GM08714 (cell line): ENCODE results near the gene GRIN3B.

Experiments used
- H3K4me3 ChIP-seq: fragments of 200-500 bp; sonication (Bioruptor generic); 2 replicates; pipeline ENCODE4 v1.5.1; 2014; ENCODE audit warnings: mild to moderate bottlenecking, low read length, inconsistent platforms
- ZNF274 ChIP-seq: IDR thresholded peaks from 2 replicates; pipeline ENCODE4 v1.6.1; 2012; ENCODE audit warnings: mild to moderate bottlenecking, low read depth, low read length

GRIN3B gene

DNA sequence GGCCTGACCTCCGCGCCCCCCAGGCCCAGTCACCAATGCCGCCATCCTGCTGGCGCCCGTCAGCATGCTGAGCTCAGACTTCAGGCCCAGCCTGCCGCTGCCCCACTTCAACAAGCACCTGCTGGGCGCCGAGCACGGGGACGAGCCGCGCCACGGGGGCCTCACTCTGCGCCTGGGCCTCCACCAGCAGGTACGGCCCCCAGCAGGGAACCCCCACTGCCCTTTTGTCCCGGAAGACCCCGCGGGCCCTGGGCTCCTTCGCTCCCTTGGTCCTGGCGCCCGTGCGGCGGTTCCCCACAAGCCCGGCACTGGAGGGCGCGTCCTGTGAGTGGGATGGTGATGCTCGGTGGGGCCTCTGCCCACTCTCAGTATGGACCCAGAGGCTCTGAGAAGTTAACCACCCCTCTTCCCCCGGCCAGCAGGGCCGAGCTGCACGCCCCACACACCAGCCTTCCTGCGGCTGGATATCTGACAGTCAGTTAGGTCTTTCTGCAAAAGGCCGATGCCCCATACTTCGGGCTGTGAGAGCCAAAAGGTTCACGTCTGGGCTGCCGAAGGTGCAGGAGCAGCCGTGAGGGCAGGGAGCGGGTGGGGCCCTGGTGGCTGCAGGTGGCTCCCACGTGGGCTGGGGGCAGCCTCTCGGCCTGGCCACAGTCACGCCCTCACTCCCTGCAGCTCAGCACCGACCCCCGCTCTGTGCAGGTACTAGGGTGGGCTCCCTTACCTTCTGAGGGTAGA is 8.1 kb upstream of the GRIN3B start:
- H3K4me3 ChIP-seq: no peak overlapping the region
- no peak for TF ChIP-seq ZNF274

DNA sequence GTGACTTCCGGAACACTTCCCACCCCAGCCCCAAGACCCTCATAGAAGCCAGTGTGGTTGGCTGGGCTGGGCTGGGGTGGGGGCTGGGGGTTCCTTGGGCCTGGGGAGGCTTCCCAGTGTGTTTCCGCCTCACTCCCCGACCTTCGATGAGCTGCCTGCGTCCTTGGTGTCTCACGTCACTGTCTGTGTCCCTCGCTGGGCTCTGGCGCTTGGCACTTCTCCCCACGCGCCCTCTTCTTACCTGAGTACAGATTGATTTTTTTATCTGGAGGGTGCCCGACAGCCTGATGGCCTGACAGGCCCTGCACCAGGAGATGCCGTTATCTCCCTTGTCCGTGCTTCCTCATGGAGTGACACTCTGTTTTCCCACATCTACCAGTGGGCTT is 7.6 kb upstream of the GRIN3B start:
- H3K4me3 ChIP-seq: no peak overlapping the region
- no peak for TF ChIP-seq ZNF274

DNA sequence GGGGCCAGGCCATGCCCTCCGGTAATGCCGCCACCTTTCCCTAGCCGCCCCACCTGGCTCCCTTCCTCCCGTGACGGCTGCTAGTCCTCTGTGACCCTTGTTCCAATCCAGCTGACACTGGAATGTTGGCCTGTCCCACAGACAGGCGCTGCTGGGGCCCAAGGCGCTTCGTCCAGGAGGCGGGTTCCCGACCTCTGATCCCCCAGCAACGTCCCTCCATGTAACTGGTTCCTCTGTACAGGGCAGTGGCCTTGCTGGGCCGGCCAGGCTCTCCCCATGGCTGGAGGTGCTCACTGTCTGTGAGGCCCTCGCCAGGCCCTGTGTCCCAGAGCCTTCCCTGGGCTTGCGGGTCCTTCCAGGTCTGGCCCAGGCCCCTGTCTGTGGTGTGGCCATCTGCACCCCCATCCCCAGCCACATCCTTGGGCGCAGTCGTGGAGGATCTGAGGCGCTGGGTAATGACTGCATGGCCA is 6.8 kb upstream of the GRIN3B start:
- no peak overlapping the region for H3K4me3 ChIP-seq
- no peak for TF ChIP-seq ZNF274

GRCh38 chr19:993831-994393 is 6.3 kb upstream of the GRIN3B start:
- TF ChIP-seq ZNF274: no peak
- H3K4me3 ChIP-seq: no peak overlapping the region

DNA sequence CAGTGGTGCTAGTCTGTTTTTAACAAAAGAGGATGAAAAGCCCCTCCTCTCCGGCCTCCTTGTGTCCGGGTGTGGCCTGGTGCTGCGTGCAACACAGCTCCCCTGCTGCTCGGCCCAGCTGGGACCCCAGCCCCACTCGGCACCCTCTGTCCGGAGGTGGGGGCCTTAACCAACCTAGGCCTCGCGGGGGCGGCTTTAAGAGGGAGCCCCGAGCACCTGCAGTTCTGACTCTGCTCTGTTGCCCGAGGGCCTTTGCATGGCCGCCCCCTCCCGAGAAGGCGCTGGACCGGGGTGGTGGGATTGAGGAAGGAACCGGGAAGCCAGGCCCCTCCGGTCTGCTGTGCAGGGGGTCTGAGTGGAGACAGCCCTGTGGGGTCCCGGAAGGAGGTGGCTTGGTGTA is 5.7 kb upstream of the GRIN3B start:
- no peak overlapping the region for H3K4me3 ChIP-seq
- no peak for TF ChIP-seq ZNF274

GRCh38 chr19:995051-995827 is 5.0 kb upstream of the GRIN3B start:
- TF ChIP-seq ZNF274: no peak
- no peak overlapping the region for H3K4me3 ChIP-seq

GRCh38 chr19:996051-996838 is 4.0 kb upstream of the GRIN3B start:
- no peak for TF ChIP-seq ZNF274
- H3K4me3 ChIP-seq: no peak overlapping the region

DNA sequence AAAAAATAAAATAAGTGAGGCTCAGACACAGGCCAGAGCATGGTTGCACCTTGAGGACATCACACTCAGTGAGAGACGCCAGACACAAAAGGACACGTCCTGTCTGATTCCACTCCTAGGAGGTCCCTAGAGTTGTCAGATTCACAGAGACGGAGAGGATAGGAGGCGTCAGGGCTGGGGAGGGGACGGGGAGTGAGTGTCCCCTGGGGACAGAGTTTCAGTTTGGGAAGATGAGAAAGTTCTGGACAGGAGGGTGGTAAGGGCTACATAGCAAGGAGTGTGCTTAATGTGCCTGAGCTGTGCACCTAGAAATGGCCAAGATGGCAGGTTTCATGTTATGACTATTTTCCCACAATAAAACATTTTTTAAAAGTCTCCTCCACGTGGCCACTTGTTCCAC is 2.2 kb upstream of the GRIN3B start:
- no peak for TF ChIP-seq ZNF274

DNA sequence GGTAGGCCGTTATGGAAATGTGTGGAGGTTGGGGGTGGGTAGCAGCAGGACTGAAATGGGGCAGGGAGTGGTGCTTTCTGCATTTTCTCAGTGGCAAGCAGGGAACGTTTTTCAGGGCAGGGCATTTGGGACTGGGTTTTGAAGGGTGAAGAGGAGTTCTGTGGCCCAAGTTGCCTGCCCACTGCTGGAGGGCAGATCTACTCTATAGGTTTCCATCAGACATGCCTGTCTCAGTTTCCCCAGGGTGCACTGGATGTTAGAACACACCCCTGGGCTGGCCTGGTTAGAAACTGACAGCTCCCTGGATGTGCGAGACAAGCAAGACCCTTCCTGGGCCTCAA is 870 bp upstream of the GRIN3B start:
- TF ChIP-seq ZNF274: no peak
- no peak overlapping the region for H3K4me3 ChIP-seq

More for the DNA sequence above, 2.2 kb upstream of the GRIN3B start:
- no peak overlapping the region for H3K4me3 ChIP-seq

- no peak overlapping the region for H3K4me3 ChIP-seq
- TF ChIP-seq ZNF274: no peak
Observed at GRCh38 chr19:1000591-1001537, 645 bp downstream of the GRIN3B start.

DNA sequence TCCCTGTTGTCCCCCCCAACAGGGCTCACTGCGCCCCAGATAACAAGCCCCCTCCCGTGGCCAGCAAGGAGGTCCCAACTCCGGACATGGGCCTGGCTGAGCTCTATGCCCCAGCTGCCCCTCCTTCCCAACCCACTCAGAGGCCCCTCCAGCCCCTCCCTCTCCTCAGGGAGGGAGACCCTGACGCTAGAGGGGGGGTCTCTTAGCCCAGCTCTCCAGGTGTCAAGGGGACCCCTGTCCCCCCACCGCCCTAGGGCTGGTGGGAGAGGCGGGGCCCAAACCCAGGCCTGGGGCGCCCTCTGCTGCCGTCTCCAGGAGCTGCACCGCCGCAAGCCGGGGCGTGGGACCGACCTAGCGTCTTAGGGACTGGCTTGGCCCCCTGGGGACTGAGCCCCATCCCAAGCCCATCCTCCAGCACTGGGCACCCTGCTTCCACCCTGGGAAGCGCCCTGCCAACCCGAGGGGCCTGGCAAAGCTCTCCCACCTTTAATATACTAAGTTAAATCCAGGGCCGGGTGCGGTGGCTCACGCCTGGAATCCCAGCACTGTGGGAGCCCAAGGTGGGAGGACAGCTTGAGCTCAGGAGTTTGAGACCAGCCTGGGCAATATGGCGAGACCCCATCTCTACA is 1.4 kb downstream of the GRIN3B start:
- H3K4me3 ChIP-seq: no peak overlapping the region
- no peak for TF ChIP-seq ZNF274

DNA sequence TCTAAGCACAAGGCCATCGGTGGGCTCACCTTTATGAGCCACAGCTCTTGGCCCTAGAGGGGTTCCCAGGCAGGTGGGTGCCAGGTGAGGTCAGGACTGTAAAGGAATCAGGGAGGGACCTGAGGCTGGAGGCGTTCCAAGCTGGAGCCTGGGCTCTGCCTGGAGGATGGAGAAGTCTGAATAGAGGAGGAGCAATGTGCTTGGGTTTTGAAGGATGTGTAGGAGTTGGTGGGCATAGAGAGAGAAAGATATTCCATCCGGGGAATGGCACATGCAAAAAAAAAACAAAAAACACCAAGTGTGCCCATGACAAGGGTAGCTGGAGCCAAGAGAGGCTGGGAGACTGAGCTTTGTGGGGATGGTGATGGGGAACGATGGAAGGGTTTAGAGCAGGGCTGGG is 2.4 kb downstream of the GRIN3B start:
- no peak overlapping the region for H3K4me3 ChIP-seq
- no peak for TF ChIP-seq ZNF274

DNA sequence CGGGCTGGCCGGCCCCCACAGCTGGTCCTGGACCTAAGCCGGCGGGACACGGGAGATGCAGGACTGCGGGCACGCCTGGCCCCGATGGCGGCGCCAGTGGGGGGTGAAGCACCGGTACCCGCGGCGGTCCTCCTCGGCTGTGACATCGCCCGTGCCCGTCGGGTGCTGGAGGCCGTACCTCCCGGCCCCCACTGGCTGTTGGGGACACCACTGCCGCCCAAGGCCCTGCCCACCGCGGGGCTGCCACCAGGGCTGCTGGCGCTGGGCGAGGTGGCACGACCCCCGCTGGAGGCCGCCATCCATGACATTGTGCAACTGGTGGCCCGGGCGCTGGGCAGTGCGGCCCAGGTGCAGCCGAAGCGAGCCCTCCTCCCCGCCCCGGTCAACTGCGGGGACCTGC is 3.1 kb downstream of the GRIN3B start:
- H3K4me3 ChIP-seq: no peak overlapping the region
- no peak for TF ChIP-seq ZNF274
